CD4-positive, alpha-beta T cell treated with Interleukin-10 for 1 hour (primary cell): ENCODE data around the gene CEP350.

Experiments
- DNase-seq: peaks from one replicate; pipeline ENCODE4 v3.0.0-alpha.2; 2020

CEP350 gene

GRCh38 chr1:179954493-179955286 is at the start of gene CEP350:
Gene CEP350 (plus strand): TSS chr1:179954810. CDS start chr1:179986182, 31,372 bp downstream.
- peak; percentile 99 for DNase-seq

GRCh38 chr1:179910934-179911333 is 43.7 kb upstream of the CEP350 start:
- no peak for DNase-seq

- DNase-seq: no peak
Measured at GRCh38 chr1:179911812-179912211, 42.8 kb upstream of the CEP350 start.

- DNase-seq: no peak
Measured at GRCh38 chr1:179917601-179918429, 36.8 kb upstream of the CEP350 start.

- no peak for DNase-seq
Measured at GRCh38 chr1:179921472-179921871, 33.1 kb upstream of the CEP350 start.

- DNase-seq: no peak
Measured at GRCh38 chr1:179921981-179922872, 32.4 kb upstream of the CEP350 start.

GRCh38 chr1:179923029-179923428 is 31.6 kb upstream of the CEP350 start:
- no peak for DNase-seq

GRCh38 chr1:179924268-179924667 is 30.3 kb upstream of the CEP350 start:
- no peak for DNase-seq

- no peak for DNase-seq
Measured at GRCh38 chr1:179925302-179925701, 29.3 kb upstream of the CEP350 start.

- no peak for DNase-seq
Measured at GRCh38 chr1:179925922-179926849, 28.4 kb upstream of the CEP350 start.

GRCh38 chr1:179926850-179927205 is 27.8 kb upstream of the CEP350 start:
- DNase-seq: no peak

GRCh38 chr1:179929955-179930798 is 24.4 kb upstream of the CEP350 start:
- no peak for DNase-seq

- no peak for DNase-seq
Measured at GRCh38 chr1:179930867-179931266, 23.7 kb upstream of the CEP350 start.

- DNase-seq: no peak
Measured at GRCh38 chr1:179933219-179933618, 21.4 kb upstream of the CEP350 start.

- DNase-seq: no peak
Measured at GRCh38 chr1:179935909-179936496, 18.6 kb upstream of the CEP350 start.

- no peak for DNase-seq
Measured at GRCh38 chr1:179937668-179938254, 16.8 kb upstream of the CEP350 start.

- DNase-seq: no peak
Measured at GRCh38 chr1:179938752-179939151, 15.9 kb upstream of the CEP350 start.

- DNase-seq: no peak
Measured at GRCh38 chr1:179939941-179940340, 14.7 kb upstream of the CEP350 start.

- no peak for DNase-seq
Measured at GRCh38 chr1:179941454-179941853, 13.2 kb upstream of the CEP350 start.

- no peak for DNase-seq
Measured at GRCh38 chr1:179950651-179951050, 4.0 kb upstream of the CEP350 start.
